ENCODE results near the gene IRX4.
"Not testable (repeated sequence)": the region's sequence is repeated elsewhere in the genome, so short reads cannot be mapped to it uniquely, and the experiment has no call there.

The IRX4 gene

GRCh38 chr5:1871441-1871840 lies 11.3 kb downstream of the IRX4 start:
- Histone ChIP-seq H2AK5ac (ENCODE audit: low read depth, low read length) (peak overlapping the region; percentile 46), H3K4me3 (ENCODE audit: low read length in 2 of 2) (no peak overlapping the region), H3K9ac (ENCODE audit: low read depth, low read length, poor library complexity) (no peak overlapping the region), H3K79me1 (ENCODE audit: low read depth, low read length) (peaks cover 6% of the 10 kb centered on the region), H3K18ac (ENCODE audit: low read length) (no peak overlapping the region), H3K4me1 (ENCODE audit: control insufficient read depth in 2 of 2, insufficient read depth in 1 of 2, low read depth in 1 of 2, low read length in 2 of 2) (peaks cover 18 to 21% of the 10 kb centered on the region in 2 donors), H4K91ac (ENCODE audit: low read depth, low read length, poor library complexity) (no peak overlapping the region), H4K8ac (ENCODE audit: low read depth, low read length) (peak overlapping the region; percentile 17), H2AFZ (ENCODE audit: low read length) (no peak overlapping the region), H2BK15ac (ENCODE audit: low read length) (no peak overlapping the region), H2BK120ac (ENCODE audit: low read depth, low read length) (no peak overlapping the region), H3K4ac (ENCODE audit: low read length) (no peak overlapping the region), H3K14ac (ENCODE audit: low read length) (peak overlapping the region; percentile 21), H2BK12ac (ENCODE audit: low read length) (peak overlapping the region; percentile 22), H3K27ac (replicated peaks; ENCODE audit: low read length) (no peak overlapping the region), H3K9me3 (replicated peaks in 1 of 2; ENCODE audit: control insufficient read depth in 2 of 2, insufficient read depth in 1 of 2, low read depth in 1 of 2, low read length in 2 of 2) (peaks cover 0 to 3% of the 10 kb centered on the region in 2 donors), H3K4me2 (ENCODE audit: insufficient read depth, low read length, poor library complexity, severe bottlenecking) (peak overlapping the region; percentile 2), H2BK5ac (ENCODE audit: low read length) (no peak overlapping the region), H3K23ac (ENCODE audit: low read depth, low read length, poor library complexity) (peak overlapping the region; percentile 55), H3K36me3 (replicated peaks in 1 of 2; ENCODE audit: control insufficient read depth in 2 of 2, insufficient read depth in 2 of 2, low read length in 2 of 2) (peaks cover 0 to 2% of the 10 kb centered on the region in 2 donors), H3K27me3 (ENCODE audit: control insufficient read depth in 3 of 3, insufficient read depth in 3 of 3, low read depth in 1 of 3, low read length in 3 of 3) (peaks cover 24 to 81% (median 73%) of the 10 kb centered on the region in 3 experiments)
- no CpG with 5 or more reads among the region's 14 CpGs for WGBS, 2 donors (ENCODE audit: extremely low coverage in 2 of 2, insufficient read length in 2 of 2, insufficient replicate concordance in 1 of 2)
- DNase-seq (ENCODE audit: low spot score): no peak

- WGBS, 2 donors (ENCODE audit: extremely low coverage in 2 of 2, insufficient read length in 2 of 2, insufficient replicate concordance in 1 of 2): no CpG with 5 or more reads among the region's 21 CpGs
- not testable (repeated sequence) for H2BK120ac ChIP-seq (ENCODE audit: low read depth, low read length); H2AFZ ChIP-seq (ENCODE audit: low read length); H3K36me3 ChIP-seq (replicated peaks in 1 of 2; ENCODE audit: control insufficient read depth in 2 of 2, insufficient read depth in 2 of 2, low read length in 2 of 2); DNase-seq (ENCODE audit: low spot score); H3K27ac ChIP-seq (replicated peaks; ENCODE audit: low read length); H3K79me1 ChIP-seq (ENCODE audit: low read depth, low read length); H2BK15ac ChIP-seq (ENCODE audit: low read length); H3K4me2 ChIP-seq (ENCODE audit: insufficient read depth, low read length, poor library complexity, severe bottlenecking); H2BK5ac ChIP-seq (ENCODE audit: low read length); H3K9me3 ChIP-seq (replicated peaks in 1 of 2; ENCODE audit: control insufficient read depth in 2 of 2, insufficient read depth in 1 of 2, low read depth in 1 of 2, low read length in 2 of 2); H4K8ac ChIP-seq (ENCODE audit: low read depth, low read length)
- H3K14ac ChIP-seq (ENCODE audit: low read length): peak overlapping the region; percentile 98
- H4K91ac ChIP-seq (ENCODE audit: low read depth, low read length, poor library complexity): peak overlapping the region; percentile 94
- H3K18ac ChIP-seq (ENCODE audit: low read length): peak overlapping the region; percentile 59
- H3K4me1 ChIP-seq (ENCODE audit: control insufficient read depth in 2 of 2, insufficient read depth in 1 of 2, low read depth in 1 of 2, low read length in 2 of 2): peaks cover 15% of the 10 kb centered on the region in 2 donors
- peak overlapping the region in 1 of 2 donors; percentile 72 for H3K4me3 ChIP-seq (ENCODE audit: low read length in 2 of 2)
- H3K27me3 ChIP-seq (ENCODE audit: control insufficient read depth in 3 of 3, insufficient read depth in 3 of 3, low read depth in 1 of 3, low read length in 3 of 3): peaks cover 17 to 81% (median 68%) of the 10 kb centered on the region in 3 experiments
- H3K9ac ChIP-seq (ENCODE audit: low read depth, low read length, poor library complexity): peak overlapping the region; percentile 63
- H3K4ac ChIP-seq (ENCODE audit: low read length): peak overlapping the region; percentile 53
- peak overlapping the region; percentile 97 for H3K23ac ChIP-seq (ENCODE audit: low read depth, low read length, poor library complexity)
- H2AK5ac ChIP-seq (ENCODE audit: low read depth, low read length): peak overlapping the region; percentile 46
- H2BK12ac ChIP-seq (ENCODE audit: low read length): peak overlapping the region; percentile 93
Observed at GRCh38 chr5:1870435-1871272, 12.1 kb downstream of the IRX4 start.

- no peak overlapping the region for H3K27ac ChIP-seq (replicated peaks; ENCODE audit: low read length)
- H2AFZ ChIP-seq (ENCODE audit: low read length): no peak overlapping the region
- peak overlapping the region; percentile 81 for H2AK5ac ChIP-seq (ENCODE audit: low read depth, low read length)
- no peak overlapping the region for H3K4ac ChIP-seq (ENCODE audit: low read length)
- peaks cover 5 to 76% (median 55%) of the 10 kb centered on the region in 3 experiments for H3K27me3 ChIP-seq (ENCODE audit: control insufficient read depth in 3 of 3, insufficient read depth in 3 of 3, low read depth in 1 of 3, low read length in 3 of 3)
- no peak overlapping the region for H3K4me2 ChIP-seq (ENCODE audit: insufficient read depth, low read length, poor library complexity, severe bottlenecking)
- H3K79me1 ChIP-seq (ENCODE audit: low read depth, low read length): peaks cover 6% of the 10 kb centered on the region
- no peak overlapping the region for H3K23ac ChIP-seq (ENCODE audit: low read depth, low read length, poor library complexity)
- H2BK15ac ChIP-seq (ENCODE audit: low read length): no peak overlapping the region
- H2BK5ac ChIP-seq (ENCODE audit: low read length): peak overlapping the region; percentile 75
- H3K14ac ChIP-seq (ENCODE audit: low read length): peak overlapping the region; percentile 71
- H4K8ac ChIP-seq (ENCODE audit: low read depth, low read length): no peak overlapping the region
- peaks cover 0 to 2% of the 10 kb centered on the region in 2 donors for H3K36me3 ChIP-seq (replicated peaks in 1 of 2; ENCODE audit: control insufficient read depth in 2 of 2, insufficient read depth in 2 of 2, low read length in 2 of 2)
- peak overlapping the region; percentile 94 for H2BK12ac ChIP-seq (ENCODE audit: low read length)
- H4K91ac ChIP-seq (ENCODE audit: low read depth, low read length, poor library complexity): no peak overlapping the region
- peak overlapping the region; percentile 65 for H3K18ac ChIP-seq (ENCODE audit: low read length)
- peaks cover 6 to 8% of the 10 kb centered on the region in 2 donors for H3K4me1 ChIP-seq (ENCODE audit: control insufficient read depth in 2 of 2, insufficient read depth in 1 of 2, low read depth in 1 of 2, low read length in 2 of 2)
- H3K9me3 ChIP-seq (replicated peaks in 1 of 2; ENCODE audit: control insufficient read depth in 2 of 2, insufficient read depth in 1 of 2, low read depth in 1 of 2, low read length in 2 of 2): peaks cover 0 to 3% of the 10 kb centered on the region in 2 donors
- no peak for DNase-seq (ENCODE audit: low spot score)
- no peak overlapping the region for H3K9ac ChIP-seq (ENCODE audit: low read depth, low read length, poor library complexity)
- no peak overlapping the region for H2BK120ac ChIP-seq (ENCODE audit: low read depth, low read length)
- no peak overlapping the region for H3K4me3 ChIP-seq (ENCODE audit: low read length in 2 of 2)
- WGBS, 2 donors (ENCODE audit: extremely low coverage in 2 of 2, insufficient read length in 2 of 2, insufficient replicate concordance in 1 of 2): no CpG with 5 or more reads among the region's 19 CpGs
Observed at GRCh38 chr5:1868886-1869475, 13.7 kb downstream of the IRX4 start.

GRCh38 chr5:1867815-1868143 lies 14.9 kb downstream of the IRX4 start:
- Histone ChIP-seq H2BK120ac (ENCODE audit: low read depth, low read length) (no peak overlapping the region), H2BK5ac (ENCODE audit: low read length) (no peak overlapping the region), H3K9me3 (replicated peaks in 1 of 2; ENCODE audit: control insufficient read depth in 2 of 2, insufficient read depth in 1 of 2, low read depth in 1 of 2, low read length in 2 of 2) (peaks cover 0 to 3% of the 10 kb centered on the region in 2 donors), H3K27ac (replicated peaks; ENCODE audit: low read length) (no peak overlapping the region), H3K4me1 (ENCODE audit: control insufficient read depth in 2 of 2, insufficient read depth in 1 of 2, low read depth in 1 of 2, low read length in 2 of 2) (peaks cover 6 to 10% of the 10 kb centered on the region in 2 donors), H3K4me3 (ENCODE audit: low read length in 2 of 2) (no peak overlapping the region), H4K91ac (ENCODE audit: low read depth, low read length, poor library complexity) (no peak overlapping the region), H4K8ac (ENCODE audit: low read depth, low read length) (no peak overlapping the region), H2AFZ (ENCODE audit: low read length) (no peak overlapping the region), H3K14ac (ENCODE audit: low read length) (peak overlapping the region; percentile 56), H3K36me3 (replicated peaks in 1 of 2; ENCODE audit: control insufficient read depth in 2 of 2, insufficient read depth in 2 of 2, low read length in 2 of 2) (peaks cover 0 to 2% of the 10 kb centered on the region in 2 donors), H3K18ac (ENCODE audit: low read length) (peak overlapping the region; percentile 80), H3K23ac (ENCODE audit: low read depth, low read length, poor library complexity) (peak overlapping the region; percentile 20), H3K27me3 (ENCODE audit: control insufficient read depth in 3 of 3, insufficient read depth in 3 of 3, low read depth in 1 of 3, low read length in 3 of 3) (peaks cover 2 to 66% (median 44%) of the 10 kb centered on the region in 3 experiments), H2BK12ac (ENCODE audit: low read length) (peak overlapping the region; percentile 84), H3K4me2 (ENCODE audit: insufficient read depth, low read length, poor library complexity, severe bottlenecking) (no peak overlapping the region), H2BK15ac (ENCODE audit: low read length) (peak overlapping the region; percentile 98), H2AK5ac (ENCODE audit: low read depth, low read length) (peak overlapping the region; percentile 52), H3K79me1 (ENCODE audit: low read depth, low read length) (peaks cover 6% of the 10 kb centered on the region), H3K9ac (ENCODE audit: low read depth, low read length, poor library complexity) (peak overlapping the region; percentile 44), H3K4ac (ENCODE audit: low read length) (no peak overlapping the region)
- no peak for DNase-seq (ENCODE audit: low spot score)
- no CpG with 5 or more reads among the region's 20 CpGs for WGBS, 2 donors (ENCODE audit: extremely low coverage in 2 of 2, insufficient read length in 2 of 2, insufficient replicate concordance in 1 of 2)

Measured in neuronal stem cell (in vitro differentiated cells).